Cardiac septum (tissue), 1 donor: Measurements from ENCODE around the gene ERG. TPM values are rescaled to one million over a fixed set of nuclear protein-coding genes. Genes with fewer than 3 reads are reported as not detected.

Experiments used
- DNase-seq: peaks from one replicate; pipeline ENCODE4 v3.0.0-alpha.2; 2020; ENCODE audit warnings: low spot score
- intact Hi-C: fragments of 100-400 bp; cut with DNase I; formaldehyde crosslinking; loops from one replicate; pipeline ENCODE4 v1.14.0; 2022
- total RNA-seq: library from RNA; stranded (reverse); fragmentation: NEBNext Ultra II Directional; extraction: Animal tissue kit (Norgen Biotek cat#: 25700); gene quantifications from one replicate; pipeline ENCODE4 v1.2.1, GENCODE V29; 2021
- donor health status: DM: no; HTN: no; CAD: no.

Gene ERG
- total RNA-seq, 1 donor from 2014 or later, result 15.5 TPM

DNA sequence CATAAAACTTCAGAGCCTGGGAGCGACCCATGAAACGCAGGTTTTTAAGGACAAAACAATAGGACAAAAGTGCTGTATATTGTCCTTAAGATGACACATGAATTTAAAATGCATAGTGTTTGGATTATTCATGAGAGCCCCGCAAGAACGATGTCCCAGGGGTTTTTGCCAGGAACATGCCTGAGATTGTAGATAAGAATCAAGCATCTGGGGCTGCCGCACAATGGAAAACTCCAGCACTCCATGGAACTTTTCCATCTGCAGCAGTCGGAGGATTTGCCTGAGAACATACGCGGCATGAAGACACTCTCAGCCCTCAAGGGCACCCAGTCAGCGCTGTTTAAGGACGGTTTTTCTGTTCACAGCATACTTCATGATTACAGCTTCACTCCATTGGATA, 5.3 kb upstream of the ERG start:
- no peak for DNase-seq
- intact Hi-C loops, result loop anchor here (10.0 kb wide), 1 partner anchor 301 kb away; the partner anchor contains the start of gene ETS2

DNA sequence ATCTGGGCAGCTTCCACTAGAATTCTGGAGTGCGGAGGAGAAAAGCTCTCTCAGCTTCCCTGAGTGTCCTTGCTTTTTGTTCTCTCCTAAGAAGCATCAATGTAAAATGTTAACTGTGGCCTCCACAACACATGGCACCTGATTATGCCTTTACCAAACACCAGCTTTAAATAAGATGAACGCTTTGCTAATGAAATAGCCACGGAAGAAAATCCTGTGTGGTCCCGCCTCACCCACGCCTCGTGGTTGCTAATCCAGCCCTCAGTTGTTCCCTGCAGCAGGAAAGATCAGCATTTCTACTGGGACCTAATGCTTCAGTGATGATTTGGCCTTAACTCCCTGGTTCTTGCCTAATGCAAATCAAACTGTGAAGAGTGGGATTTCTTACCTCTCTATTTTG, 1.8 kb upstream of the ERG start:
- DNase-seq, result no peak
- intact Hi-C loops, result loop anchor here (10.0 kb wide), 1 partner anchor 305 kb away; the partner anchor contains the start of gene ETS2

DNA sequence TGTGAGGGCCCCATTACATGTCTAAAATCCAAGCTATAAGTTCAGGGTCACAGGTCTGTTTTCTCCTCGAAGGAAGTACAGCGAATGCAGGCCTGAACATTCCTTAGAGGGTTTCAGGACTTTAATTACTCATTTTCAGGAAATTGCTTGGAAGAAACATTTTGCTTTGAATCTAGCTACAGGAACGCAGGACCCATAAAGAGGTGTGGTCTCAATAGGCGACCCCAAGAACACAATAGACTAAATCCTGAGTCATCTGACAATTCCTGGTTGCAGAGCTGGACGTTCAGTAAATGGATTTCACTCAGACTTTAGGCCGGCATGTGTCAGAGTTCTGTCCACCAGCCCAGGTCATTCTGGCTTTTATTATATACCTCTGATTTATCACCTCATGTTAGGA, 1.0 kb upstream of the ERG start:
- DNase-seq, result no peak
- intact Hi-C loops, result no loop called here

GRCh38 chr21:38496224-38496623, 2.1 kb downstream of the ERG start:
- intact Hi-C loops, result no loop called here
- DNase-seq, result no peak

GRCh38 chr21:38495696-38496095, 2.6 kb downstream of the ERG start:
- DNase-seq, result no peak
- intact Hi-C loops, result no loop called here

DNA sequence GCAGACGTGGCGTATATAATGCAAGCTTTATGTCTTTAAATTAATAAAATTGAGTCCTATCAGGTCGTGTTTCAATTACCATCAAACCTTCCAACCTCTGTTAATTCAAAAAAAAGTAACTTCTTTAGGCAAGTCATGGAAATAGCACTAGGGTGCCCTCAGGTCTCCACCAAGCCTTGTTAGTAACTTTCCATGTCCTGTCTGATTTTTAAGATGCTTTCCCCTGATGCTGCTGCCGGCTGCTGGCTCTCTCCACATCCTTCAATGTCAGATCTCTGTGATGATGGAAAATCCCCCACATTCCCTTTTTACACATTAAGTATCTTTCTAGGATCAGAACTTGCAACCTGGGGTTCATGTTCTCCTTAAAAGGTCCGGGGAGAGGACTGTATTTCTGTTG, 3.0 kb downstream of the ERG start:
- intact Hi-C loops, result no loop called here

DNA sequence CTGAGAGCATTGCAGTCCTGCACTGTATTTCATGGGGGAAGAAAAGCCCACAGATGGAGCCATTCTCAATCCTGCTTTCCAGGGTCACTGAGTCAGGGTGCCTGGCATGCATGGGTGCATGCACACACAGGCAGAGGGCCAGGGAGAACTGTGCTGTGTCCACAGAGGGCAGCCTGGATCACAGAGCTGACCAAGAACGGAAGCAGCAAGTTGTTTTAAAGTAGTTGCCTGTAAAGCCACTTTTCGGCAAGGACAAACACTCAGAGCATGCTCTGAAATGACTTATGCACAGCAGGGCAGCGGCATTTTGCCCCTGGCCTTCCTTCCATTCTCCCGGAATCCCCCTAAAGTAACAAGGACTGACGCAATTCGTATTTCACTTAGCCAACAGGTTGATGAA, 3.6 kb downstream of the ERG start:
- intact Hi-C loops, result loop anchor here (5.0 kb wide), 1 partner anchor 117 kb away; no protein-coding TSS in a partner anchor
- no peak for DNase-seq

More for the DNA sequence above, 3.0 kb downstream of the ERG start:
- DNase-seq, result no peak

- intact Hi-C loops, result loop anchor here (5.0 kb wide), 1 partner anchor 117 kb away; no protein-coding TSS in a partner anchor
- DNase-seq, result no peak
These were observed 4.0 kb downstream of the ERG start for GRCh38 chr21:38494251-38494642.

GRCh38 chr21:38493549-38494250, 4.6 kb downstream of the ERG start:
- intact Hi-C loops, result loop anchor here (5.0 kb wide), 1 partner anchor 116 kb away; no protein-coding TSS in a partner anchor
- DNase-seq, result no peak

- intact Hi-C loops, result loop anchor here (5.0 kb wide), 1 partner anchor 115 kb away; no protein-coding TSS in a partner anchor
- DNase-seq, result no peak
These were observed 6.3 kb downstream of the ERG start for GRCh38 chr21:38492007-38492406.

- no peak for DNase-seq
These were observed 6.7 kb downstream of the ERG start for GRCh38 chr21:38491536-38491935.

GRCh38 chr21:38490411-38491020, 7.8 kb downstream of the ERG start:
- intact Hi-C loops, result loop anchor here (5.0 kb wide), 1 partner anchor 113 kb away; no protein-coding TSS in a partner anchor
- no peak for DNase-seq

More at GRCh38 chr21:38491536-38491935, 6.7 kb downstream of the ERG start:
- intact Hi-C loops, result loop anchor here (5.0 kb wide), 1 partner anchor 114 kb away; no protein-coding TSS in a partner anchor

GRCh38 chr21:38489729-38490128, 8.5 kb downstream of the ERG start:
- intact Hi-C loops, result loop anchor here (5.0 kb wide), 1 partner anchor 112 kb away; no protein-coding TSS in a partner anchor

GRCh38 chr21:38489271-38489652, 9.0 kb downstream of the ERG start:
- intact Hi-C loops, result no loop called here
- no peak for DNase-seq

More at GRCh38 chr21:38489729-38490128, 8.5 kb downstream of the ERG start:
- no peak for DNase-seq

DNA sequence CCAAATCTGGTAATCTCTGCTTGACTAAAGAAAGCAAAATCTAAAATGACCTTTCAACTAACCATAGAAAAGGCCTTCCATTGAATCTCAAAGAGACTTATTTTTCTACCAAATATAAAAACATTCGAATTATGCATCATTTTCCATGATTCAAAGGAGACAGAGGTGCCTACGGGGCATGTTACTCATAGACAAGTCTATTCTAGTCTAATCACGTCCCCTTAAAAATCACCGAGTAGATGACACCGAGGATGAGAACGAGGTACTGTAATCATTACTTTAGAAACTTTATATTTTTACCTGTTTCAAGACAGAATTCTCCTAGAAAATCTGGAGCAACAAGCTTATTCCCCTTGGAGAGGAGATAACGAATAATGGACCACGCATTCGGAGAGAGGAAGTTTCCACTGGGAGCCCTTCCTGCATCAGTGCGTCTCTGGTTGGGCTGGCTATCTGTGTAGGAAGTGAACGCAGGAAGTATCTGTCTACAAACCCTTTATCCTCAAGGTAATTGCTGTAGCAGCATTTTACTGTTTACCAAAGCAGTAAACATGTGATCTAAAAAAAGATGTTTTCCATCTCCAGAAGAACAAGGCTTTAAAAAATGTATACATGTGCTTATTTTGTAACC, 9.5 kb downstream of the ERG start:
- DNase-seq, result no peak
- intact Hi-C loops, result no loop called here

DNA sequence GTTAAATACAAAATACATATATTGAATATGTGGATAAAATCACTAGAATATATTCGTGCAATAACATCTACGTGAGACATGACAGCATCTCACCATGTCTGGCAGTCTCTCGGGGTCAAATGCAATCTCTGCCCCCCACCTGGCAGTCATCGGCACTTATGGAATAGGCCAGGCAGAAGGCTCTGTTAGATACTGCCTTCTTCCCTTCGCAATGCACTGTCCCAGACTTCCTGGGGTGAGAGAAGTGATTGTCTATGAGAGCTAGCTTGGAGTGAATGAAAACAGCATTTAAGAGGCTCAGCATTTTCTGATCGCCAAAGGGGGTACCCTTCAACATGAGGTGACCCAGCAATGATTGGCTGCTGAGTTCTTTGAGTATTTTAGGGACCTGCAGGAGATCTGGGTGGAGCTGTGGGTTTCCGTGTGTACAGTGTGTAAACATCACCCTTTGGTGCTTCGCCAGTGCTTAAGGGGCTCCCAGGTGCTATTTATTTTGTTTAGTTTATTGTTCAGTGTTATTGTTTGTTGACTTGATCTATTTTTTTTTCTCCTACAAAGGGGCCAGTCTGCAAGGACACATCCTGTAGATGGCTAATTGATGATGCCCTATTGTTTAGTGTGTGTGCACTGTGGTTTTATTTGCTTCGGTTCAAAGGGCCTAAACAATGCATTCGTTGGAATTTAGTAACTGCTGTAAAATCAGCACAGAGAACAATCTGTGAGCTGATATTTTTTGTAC, 10.2 kb downstream of the ERG start:
- no peak for DNase-seq
- intact Hi-C loops, result no loop called here

DNA sequence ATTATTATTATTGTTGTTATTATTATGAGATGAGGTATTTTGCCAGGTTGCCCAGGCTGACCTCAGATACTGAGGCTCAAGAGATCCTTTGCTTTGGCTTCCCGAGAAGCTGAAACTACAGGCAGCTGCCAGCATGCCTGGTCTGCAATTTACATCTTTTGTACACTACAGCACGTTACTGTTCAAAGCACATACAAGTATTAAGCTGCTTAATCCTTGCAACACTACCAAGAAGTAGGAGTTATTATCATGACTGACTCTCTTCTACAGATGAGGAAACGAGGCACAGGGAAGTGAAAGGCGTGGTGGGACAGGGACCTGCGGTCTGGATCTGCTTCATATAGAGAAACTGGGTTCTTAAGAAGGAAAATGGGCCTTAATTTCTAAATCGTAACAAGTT, 11.6 kb downstream of the ERG start:
- DNase-seq, result no peak
- intact Hi-C loops, result no loop called here

DNA sequence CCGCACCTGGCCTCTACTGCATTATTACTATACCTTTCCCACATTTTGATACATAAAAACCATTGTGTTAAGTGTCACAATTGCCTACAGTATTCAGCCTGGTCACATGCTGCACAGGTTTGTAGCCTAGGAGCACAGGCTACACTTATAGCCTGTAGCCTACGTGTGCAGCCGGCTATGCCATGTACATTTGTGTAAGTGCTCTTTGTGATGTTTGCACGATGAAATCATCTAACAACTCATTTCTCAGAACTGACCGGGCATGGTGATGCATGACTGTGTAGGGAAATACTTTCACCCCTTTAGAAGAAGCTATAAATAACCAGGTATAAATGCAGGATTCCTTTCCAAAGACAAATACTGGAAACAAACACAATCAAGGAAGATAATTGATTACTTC, 12.1 kb downstream of the ERG start:
- DNase-seq, result no peak
- intact Hi-C loops, result no loop called here

- DNase-seq, result no peak
- intact Hi-C loops, result no loop called here
These were observed 18.4 kb downstream of the ERG start for GRCh38 chr21:38479641-38480525.
